Thyroid gland (tissue), 4 donors: ENCODE measurements around the gene HOMER2.

ENCODE experiments used
- CTCF ChIP-seq, 6 experiments: fragments of 200-600 bp in 3 of 6; fragments of 450-650 bp in 3 of 6; sonication (generic) in 3 of 6; IDR thresholded peaks; one replicate each; pipeline ENCODE4 v1.5.1; 2016 to 2019; ENCODE audit warnings: antibody characterized with exemption in 6 of 6, mild to moderate bottlenecking in 2 of 6, inconsistent platforms in 1 of 6, moderate library complexity in 1 of 6
- POLR2A ChIP-seq, 2 donors: fragments of 450-650 bp; IDR thresholded peaks; one replicate each; pipeline ENCODE4 v1.6.1; 2017; ENCODE audit warnings: antibody characterized with exemption in 2 of 2, mild to moderate bottlenecking in 2 of 2, moderate library complexity in 1 of 2

DNA sequence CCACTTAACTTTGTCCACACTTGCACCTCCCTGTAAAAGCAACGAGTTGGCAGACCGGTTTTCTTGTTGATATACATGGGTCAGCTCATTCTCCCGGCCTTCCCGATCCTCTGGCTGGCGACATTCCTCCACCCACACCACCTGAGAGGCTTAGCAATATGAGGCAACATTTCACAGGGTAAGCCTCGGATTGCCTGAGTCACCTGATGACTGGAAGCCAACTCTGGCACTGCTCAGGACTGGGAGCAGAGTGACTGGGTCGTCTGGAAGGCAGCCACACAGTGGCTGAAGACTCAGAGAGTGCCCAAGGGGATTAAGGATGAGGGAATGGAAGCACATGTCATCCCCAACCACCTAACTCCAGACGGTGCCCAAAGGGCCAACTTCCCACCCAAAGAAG lies 9.8 kb downstream of the HOMER2 start:
- TF ChIP-seq POLR2A (IDR thresholded peaks at IDR 0.05), result peak in 1 of 2 donors; percentile 73
- no peak for TF ChIP-seq CTCF (IDR thresholded peaks at IDR 0.05)
